Inferior parietal cortex (tissue), 1 donor: ENCODE measurements around the gene RACK1.
"Not testable (repeated sequence)": the region's sequence is repeated elsewhere in the genome, so short reads cannot be mapped to it uniquely, and the experiment has no call there.

Source experiments
- DNase-seq: peaks from one replicate; pipeline ENCODE4 v3.0.0-alpha.2; 2016; ENCODE audit errors: extremely low spot score

The RACK1 gene

DNA sequence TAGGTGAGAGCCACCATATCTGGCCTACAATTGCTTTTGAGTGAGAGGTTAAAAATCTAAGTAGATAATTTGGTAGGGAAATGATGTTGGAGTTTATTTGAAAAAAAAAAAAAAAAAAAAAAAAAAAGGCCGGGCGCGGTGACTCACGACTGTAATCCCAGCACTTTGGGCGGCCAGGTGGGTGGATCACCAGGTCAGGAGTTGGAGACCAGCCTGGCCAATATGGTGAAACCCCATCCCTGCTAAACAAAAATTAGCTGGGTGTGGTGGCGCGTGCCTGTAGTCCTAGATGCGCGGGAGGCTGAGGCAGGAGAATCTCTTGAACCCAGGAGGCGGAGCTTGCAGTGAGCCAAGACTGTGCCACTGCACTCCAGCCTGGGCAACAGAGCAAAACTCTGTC lies 29.5 kb downstream of the RACK1 start:
- not testable (repeated sequence) for DNase-seq

DNA sequence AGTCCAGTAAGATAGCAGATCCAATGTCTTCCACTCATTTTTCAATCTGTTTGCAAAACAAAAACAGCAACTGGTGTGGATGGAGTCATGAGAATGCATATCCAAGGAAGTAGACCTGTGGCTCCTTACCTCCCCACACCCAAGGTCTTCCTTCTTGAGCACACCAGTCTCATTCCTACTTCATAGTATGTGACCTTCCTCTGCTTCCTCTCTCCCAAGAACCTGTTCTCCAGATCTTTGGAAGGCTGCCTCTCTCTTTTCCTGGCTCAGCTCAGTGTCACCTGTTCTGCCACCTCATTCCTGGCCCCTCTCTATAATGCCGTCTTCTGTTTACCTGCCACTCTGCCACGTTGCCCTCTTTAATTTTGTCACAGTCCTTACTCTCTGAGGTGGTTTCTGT lies 30.8 kb downstream of the RACK1 start:
- DNase-seq = no peak

DNA sequence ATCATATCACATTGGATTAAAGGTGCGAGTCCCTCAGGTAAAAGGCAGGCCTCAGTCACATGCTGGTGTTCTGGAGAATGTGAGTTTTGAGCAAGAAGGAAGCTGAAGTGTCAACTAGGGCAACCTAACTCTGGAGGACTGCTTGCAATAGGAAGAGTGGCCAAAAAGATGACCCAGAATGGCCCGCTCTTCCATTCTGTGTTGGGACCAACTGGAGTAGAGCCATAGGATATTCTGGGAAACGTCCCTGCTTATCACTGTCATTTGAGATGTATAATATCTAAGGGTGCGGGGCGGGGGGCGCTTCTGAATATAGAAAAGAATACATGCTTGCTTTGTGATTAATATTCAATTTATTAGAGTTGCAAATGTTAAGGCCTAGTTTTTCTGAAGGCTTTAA lies 31.6 kb downstream of the RACK1 start:
- DNase-seq = no peak

DNA sequence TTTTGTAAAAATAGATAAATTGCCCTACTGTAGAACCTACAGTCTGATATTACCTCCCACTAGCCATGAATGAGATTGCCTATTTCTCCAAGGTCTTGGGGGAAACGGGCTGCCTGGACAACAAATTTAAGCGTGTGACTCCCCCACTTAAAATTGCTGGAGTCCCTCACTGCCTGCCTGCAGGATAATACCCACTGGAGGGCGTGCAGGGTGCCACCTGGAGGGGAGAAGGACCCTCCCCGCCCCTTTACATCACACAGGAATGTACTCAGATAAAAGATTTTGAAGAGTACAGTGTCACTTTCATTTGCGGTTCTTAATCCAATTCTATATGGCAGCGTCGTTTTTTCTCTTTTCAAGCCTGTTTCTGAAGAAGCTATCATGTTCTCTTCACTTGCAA lies 32.5 kb downstream of the RACK1 start:
- no peak for DNase-seq

DNA sequence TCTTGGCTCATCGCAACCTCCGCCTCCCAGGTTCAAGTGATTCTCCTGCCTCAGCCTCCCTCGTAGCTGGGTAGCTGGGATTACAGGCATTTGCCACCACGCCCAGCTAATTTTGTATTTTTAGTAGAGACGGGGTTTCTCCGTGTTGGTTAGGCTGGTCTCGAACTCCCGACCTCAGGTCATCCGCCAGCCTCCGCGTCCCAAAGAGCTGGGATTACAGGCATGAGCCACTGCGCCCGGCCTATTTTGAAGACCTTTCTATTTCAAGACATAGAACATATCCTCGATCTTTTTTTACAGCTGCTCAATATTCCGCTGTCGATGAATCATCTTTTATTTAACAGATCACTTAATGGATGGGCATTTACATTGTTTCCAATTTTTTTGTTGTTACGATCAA lies 33.0 kb downstream of the RACK1 start:
- not testable (repeated sequence) for DNase-seq

DNA sequence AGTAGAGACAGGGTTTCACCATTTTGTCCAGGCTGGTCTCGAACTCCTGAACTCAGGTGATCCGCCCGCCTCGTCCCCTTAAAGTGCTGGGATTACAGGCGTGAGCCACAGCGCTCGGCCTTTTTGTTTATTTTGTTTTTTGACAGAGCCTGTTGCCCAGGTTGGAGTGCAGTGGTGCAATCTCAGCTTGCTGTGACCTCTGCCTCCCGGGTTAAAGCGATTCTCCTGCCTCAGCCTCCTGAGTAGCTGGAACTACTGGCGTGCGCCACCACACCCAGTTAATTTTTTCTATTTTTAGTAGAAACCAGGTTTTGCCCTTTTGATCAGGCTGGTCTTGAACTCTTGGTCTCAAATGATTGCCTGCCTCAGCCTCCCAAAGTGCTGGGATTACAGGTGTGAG lies 33.6 kb downstream of the RACK1 start:
- DNase-seq = not testable (repeated sequence)

DNA sequence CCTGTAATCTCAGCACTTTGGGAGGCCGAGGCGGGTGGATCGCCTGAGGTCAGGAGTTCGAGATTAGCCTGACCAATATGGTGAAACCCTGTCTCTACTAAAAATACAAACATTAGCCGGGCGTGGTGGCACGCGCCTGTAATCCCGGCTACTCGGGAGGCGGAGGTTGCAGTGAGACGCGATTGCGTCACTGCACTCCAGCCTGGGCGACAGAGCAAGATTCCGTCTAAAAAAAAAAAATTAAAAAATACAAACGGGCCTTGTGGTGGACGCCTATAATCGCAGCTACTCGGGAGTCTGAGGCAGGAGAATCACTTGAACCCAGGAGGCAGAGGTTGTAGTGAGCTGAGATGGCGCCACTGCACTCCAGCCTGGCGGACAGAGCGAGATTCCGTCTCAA lies 34.7 kb downstream of the RACK1 start:
- not testable (repeated sequence) for DNase-seq

DNA sequence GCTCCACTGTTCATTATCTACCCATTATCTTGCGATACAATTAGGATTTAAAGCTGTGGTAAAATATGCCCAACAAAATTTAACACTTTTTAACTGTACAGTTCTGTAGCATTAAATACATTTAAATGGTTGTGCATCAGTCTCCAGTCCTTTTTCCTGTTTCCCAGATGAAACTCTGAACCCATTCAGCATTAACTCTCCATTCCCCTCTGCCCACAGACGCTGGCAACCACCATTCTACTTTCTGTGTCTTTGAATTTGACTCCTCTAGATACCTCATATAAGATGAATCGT lies 35.8 kb downstream of the RACK1 start:
- DNase-seq = no peak

DNA sequence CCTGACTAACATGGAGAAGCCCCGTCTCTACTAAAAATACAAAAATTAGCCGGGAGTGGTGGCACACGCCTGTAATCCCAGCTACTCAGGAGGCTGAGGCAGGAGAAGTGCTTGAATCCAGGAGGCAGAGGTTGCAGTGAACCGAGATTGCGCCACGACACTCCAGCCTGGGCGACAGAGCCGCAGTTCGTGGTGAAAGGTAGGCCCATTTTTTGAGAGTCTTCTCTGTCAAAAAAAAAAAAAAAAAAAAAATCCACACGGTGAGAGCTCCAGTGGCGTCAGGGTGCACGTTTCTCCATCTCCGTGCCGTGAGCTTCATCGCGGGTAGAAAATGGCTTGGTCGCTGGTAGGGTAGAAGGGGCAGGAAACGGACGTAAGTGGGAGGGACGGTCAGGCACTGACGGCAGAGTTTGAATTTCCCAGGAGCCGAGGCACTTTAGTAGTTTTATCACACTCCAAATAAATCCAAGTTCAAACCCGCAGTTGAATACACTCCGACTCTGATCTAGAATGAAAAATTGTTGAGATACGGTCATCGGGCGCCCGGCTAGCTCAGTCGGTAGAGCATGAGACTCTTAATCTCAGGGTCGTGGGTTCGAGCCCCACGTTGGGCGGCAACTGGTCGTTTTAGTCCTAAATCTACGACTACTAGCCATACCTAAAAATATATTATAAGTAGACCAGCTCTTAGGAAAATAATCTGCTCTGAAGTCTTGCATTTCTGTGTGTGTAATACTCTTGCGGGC lies 36.3 kb downstream of the RACK1 start:
- peak; percentile 88 for DNase-seq

DNA sequence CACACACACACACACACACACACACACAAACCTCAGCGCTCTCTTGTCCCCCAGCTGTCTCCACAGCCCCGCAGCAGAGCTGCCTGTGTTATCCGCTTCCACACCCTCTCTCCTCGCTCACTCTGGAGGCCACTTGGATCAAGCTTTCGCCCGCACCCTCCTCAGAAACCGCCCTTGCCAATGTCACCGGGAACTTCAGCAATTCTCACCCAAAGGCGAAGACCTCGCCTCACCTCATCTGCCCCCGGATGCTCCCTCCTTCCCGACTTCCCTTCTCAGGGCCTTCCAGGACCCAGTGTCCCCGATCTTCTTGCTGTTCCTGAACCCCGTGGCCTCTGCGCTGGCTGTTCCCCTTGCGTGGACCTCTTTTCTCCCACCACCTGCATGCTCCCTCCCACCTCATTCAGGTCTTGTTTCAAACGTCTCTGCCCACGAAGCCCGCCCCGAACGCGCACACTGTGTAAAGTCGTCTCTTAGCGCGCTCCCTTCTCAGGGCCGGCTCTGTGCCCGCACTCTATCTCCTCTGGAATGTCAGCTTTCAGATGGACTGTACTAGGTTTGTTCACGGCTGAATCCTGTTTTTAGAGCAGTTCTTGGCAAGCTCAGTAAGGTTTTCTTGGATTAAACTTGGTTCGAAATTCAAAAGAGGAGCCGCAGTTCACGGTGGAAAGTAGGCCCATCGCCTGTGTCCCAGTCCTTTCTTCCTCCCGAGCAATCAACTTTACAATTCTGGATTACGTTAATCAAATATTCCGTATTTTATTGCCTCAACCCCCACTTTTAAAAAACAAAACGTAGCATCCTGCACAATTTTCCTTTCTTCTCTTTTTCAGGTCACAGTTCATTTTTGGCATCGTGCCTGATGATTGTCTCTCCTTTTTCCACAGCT lies 37.7 kb downstream of the RACK1 start:
- DNase-seq = peak; percentile 56

DNA sequence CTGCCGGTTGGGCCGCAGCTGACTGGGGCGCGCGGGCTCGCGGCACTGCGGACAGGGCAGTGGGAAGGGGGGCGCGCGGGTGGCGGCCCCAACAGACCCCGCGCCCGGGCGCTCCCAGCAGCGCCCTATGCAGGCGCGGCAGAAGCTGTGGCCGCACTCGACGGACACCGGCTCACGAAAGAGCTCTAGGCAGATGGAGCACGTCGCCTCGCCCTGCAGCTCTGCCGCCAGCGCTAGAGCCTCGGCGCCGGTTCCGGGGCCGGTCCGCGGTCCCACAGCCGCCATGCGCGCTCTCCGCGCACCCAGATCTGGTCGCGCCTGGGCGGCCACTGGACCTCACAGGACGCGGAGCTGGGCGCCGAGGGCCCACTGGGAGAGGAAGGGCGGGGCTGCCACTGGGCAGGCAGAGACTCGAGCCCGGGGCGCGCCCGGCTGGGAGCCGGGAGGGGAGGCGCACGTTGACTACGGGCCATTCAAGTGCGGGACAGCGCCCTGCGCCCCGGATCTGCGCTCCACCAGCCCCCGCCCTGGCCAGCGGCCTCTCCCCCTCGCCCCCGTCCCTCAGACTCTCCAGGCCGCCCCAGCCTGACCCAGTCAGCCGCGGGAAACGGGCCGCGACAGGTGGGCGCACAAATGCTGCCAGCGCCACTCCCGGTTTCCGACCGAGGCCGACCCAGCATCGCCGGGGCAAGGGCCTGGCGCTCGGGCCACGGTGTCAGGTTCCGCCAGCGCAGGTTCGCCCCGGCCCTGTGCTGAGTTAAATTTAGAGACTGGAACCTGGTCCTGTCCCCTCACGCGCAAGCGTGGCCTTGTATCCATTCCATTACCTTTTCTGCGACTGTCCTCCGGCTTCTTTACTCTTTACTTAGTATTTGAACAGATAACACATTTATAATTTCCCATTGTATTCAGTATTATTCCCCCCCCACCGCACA lies 38.6 kb downstream of the RACK1 start, which contains the start of gene TRIM7:
TSS of gene TRIM7 (minus strand) at position 371 of the 935 bp plus-strand sequence. CDS start at position 285, 86 bp downstream.
- DNase-seq = no peak

DNA sequence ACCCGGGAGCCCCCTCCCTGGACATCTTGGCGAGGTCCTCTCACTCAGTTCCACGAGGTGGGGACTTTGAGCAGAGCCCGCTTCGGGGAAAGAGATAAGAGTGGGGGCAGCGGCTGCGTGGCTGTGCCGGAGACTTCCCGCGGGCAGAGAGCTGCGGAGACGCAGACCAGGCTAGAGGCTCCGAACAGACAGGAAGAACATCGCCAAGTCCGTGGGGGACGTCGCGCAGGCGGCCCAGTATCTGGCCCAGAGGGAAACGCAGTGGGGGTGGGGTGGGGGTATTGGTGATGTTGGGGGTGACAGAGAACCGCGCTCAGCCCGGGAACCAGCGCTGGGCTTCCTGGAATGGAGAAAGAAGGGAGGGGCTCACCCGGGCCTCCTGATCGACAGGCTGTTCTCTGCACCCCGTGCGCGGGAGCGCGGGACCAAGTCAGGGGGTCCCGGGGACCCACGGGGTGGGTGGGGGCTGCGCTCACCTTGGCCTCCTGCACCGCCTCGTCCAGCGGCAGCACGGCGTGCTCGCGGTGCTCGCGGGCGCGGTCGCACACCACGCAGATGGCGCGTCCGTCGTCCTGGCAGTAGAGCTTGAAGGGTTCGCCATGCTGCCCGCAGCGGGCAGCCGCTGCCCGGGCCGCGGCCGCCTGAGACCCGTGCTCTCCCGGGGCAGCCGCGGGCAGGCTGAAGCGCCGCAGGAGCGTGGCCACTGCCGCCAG lies 39.4 kb downstream of the RACK1 start:
- DNase-seq = no peak

DNA sequence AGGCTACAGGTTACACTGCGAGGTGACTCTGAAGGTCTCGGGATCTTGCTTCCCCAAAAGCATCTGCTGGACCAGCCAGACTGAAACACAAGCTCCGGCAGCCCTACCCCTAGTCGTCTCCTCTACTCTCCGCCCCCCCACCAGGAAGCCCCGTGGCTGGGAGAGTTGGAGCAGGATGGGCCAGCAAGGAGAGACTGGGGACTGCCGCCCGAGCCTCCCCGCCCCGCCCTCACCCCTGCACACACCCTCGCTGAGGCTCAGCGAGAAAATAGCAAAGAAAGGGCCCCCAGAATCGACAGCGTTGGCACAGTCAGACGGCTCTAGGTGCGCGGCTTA lies 40.0 kb downstream of the RACK1 start:
- DNase-seq = no peak

DNA sequence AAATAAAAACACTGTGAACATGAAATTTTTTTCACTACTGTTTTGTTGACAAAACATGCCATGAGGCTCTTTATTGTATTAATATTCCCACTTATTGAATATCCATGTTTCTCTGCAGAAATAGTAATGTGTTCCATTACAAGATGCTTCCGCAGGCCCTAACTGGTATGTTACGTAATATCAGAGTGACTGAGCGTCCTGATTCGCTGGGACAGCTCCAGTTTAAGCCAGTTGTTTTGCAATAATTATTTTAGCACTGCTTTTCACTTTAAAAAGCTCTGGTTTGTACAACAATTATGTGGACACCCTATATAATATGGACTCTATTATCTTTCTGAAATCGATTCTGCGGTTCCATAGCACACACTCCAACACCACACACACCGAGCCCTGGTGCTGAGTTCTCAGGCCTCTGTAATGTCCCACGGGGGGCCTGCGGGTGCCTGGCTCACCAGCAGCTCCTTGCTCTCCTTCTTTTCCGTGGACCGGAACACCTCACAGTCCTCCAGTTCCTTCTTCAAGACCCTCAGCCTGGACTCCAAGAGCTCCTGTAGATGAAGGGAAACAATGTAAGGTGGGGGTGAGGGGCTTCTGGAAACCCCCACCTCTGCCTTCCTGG lies 40.5 kb downstream of the RACK1 start:
- DNase-seq = no peak

DNA sequence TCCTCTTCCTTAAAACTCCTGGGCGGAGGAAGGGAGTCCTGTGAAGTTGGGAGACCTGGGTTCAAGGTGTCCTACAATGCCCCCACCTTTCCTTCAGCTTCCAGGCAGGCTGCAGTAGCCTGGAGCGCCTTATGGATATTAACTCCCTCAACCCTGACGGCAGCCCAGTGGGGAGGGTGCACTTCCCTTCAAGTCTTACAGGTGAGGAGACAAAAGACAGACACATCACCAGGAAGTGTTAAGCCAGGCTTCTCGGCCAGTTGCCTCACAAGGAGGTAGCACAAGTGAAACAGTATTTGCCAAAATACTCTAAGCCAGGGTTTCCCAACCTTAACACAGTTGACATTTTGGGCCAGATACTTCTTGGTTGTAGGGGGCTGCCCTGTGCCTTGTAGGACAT lies 42.9 kb downstream of the RACK1 start:
- DNase-seq = no peak

DNA sequence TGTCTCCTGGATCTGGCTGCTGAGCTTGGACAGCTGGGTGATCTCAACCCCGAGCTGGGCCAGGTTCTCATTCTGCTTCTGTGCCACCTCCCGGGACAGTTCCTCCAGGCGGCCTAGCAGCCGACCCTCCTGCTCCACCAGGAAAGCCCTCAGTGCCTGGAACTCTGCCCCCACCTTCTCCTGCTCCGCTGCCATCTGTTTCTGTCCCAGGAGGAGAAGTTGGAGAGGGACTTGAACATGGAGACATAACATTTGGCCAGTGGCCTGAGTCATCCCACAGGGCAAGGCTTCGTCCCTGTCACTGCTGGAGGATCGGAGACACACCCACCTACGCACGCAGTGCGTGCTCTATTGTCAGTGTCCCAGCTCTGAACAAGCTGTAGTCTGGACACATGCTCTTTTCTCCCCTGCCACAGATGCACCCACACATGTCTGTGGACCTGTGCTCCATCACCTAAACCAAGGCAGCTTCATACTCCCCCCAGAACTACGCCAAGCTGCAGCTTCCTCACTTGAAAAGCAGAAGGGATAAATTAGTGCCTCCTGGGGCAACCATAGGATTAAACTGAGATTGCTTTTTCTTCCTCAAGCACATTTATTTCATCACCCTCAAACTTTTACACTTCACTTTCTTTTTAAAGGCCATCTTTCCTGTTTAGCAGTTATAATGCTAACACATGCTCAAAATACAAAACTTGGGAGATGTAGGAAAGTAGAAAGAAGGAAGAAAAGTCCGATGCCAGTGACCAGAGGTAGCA lies 43.6 kb downstream of the RACK1 start:
- no peak for DNase-seq

DNA sequence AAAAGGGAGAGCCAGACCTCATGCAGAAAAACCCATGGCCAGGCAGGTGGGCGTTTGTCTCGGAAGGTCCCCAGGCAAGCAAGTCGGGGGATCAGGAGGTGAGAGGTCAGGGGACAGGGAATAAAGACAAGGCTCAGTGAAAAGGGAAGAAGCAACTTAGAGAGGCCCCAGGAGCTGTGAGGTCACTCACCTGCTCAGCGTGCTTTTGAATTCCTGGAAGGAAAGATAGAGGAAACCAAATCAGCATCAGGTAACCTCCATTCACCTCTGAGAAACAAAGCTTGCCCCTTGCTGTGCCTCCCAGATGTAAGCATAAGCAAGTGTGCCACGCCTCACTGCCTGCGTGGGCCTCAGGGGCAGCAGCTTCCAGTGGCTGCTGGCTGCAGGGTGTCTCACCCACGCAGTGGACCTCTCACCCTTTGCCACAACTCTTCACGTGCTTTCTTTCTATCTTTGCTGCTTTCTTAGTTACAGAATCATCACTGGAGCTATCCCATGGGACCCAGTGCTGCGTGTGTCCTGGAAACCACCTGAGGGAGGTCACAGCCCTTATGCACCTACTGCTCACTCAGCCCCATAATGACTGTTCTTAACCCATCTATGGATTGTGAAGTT lies 44.7 kb downstream of the RACK1 start:
- no peak for DNase-seq

DNA sequence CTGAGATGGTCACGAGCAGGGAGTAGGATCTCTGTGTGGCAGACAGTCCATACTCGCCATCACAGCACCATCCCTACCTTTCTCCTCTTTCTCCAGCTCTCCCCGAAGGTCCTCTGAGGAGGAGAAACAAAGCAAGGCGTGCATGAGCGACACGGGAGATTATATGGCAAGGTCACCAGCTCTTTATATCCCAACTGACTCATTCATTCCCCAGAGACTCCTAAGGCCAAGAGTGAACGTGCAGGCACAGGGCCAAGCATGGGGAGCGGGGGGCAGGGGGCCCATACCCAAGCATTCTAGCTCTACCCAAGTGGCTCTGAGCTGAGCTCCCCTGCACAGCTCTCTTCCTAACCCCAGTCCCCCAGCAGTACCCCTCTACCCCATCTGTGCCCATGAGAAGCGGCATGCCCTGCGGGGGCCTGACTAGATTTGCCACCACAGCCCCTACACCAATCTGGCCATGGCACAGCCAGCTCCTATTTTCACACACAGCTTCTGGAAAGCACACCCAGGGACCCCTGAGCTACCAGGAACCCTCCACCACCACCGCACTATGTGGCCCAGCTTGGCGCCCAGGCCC lies 45.5 kb downstream of the RACK1 start:
- no peak for DNase-seq

DNA sequence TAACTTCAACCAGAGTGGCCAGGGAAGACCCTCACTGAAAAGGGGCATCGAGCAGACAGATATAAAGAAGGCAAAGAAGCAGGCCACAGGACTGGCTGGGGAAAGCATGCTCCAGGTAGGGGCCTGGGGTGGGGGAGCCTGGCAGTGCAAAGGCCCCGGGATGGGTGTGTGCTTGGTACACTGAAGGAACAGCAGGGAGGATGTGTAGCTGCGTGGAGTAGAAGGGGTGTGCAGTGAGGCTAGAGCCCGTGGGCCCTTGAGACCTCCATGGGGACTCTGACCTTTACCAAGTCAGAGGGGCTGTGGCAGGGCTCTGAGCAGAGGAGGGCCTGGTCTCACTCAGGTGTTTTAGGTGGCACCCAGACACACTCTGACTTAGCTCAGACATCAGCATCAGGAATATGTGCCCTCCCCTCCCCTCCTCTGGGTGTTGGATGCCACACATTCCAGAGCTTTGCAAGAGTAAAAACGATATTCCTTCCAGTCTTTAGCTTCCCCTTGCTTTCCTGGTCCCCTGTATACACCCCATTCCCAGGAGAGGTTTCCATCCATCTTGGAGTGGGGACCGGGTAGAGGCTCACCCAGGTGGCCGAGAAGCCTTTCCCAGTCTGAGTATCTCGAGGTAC lies 46.3 kb downstream of the RACK1 start:
- no peak for DNase-seq
